Mesenchymal stem cell (in vitro differentiated cells and primary cell): Measurements from ENCODE around the gene CEP350.

Source experiments
- DNase-seq: peaks from one replicate; pipeline ENCODE4 v3.0.0-alpha.2; 2013
- H2AFZ ChIP-seq: one replicate; pipeline ENCODE4 v1.6.1; 2013; ENCODE audit warnings: low read depth, mild to moderate bottlenecking, control low read depth, inconsistent platforms, low read length, moderate library complexity
- H2AK5ac ChIP-seq: 2 replicates; pipeline ENCODE4 v1.6.1; 2013; ENCODE audit warnings: low read length, moderate library complexity, mild to moderate bottlenecking, inconsistent platforms; ENCODE audit not compliant: severe bottlenecking
- H2BK120ac ChIP-seq: one replicate; pipeline ENCODE4 v1.6.1; 2013; ENCODE audit warnings: low read depth, mild to moderate bottlenecking, inconsistent platforms, low read length, moderate library complexity
- H2BK12ac ChIP-seq, 2 experiments: one replicate each; pipeline ENCODE4 v1.6.1; 2013; ENCODE audit warnings: inconsistent platforms in 2 of 2, low read length in 2 of 2, mild to moderate bottlenecking in 2 of 2, moderate library complexity in 2 of 2, control low read depth in 1 of 2
- H2BK15ac ChIP-seq: one replicate; pipeline ENCODE4 v1.6.1; 2013; ENCODE audit warnings: mild to moderate bottlenecking, low read depth, inconsistent platforms; ENCODE audit not compliant: poor library complexity, severe bottlenecking
- H2BK5ac ChIP-seq: 2 replicates; pipeline ENCODE4 v1.6.1; 2013; ENCODE audit warnings: low read depth, mild to moderate bottlenecking, low read length, control low read depth, inconsistent platforms; ENCODE audit not compliant: poor library complexity, severe bottlenecking
- H3K14ac ChIP-seq, 2 experiments: one replicate each; pipeline ENCODE4 v1.6.1; 2013; ENCODE audit warnings: inconsistent platforms in 2 of 2, low read length in 2 of 2, control low read depth in 1 of 2, mild to moderate bottlenecking in 1 of 2, moderate library complexity in 1 of 2
- H3K18ac ChIP-seq, 2 experiments: one replicate each; pipeline ENCODE4 v1.6.1; 2013; ENCODE audit warnings: inconsistent platforms in 2 of 2, low read length in 2 of 2, control low read depth in 1 of 2, low read depth in 1 of 2, mild to moderate bottlenecking in 1 of 2
- H3K23ac ChIP-seq, 2 experiments: one replicate each; pipeline ENCODE4 v1.6.1; 2013; ENCODE audit warnings: inconsistent platforms in 2 of 2, low read length in 2 of 2, mild to moderate bottlenecking in 2 of 2, moderate library complexity in 2 of 2, control low read depth in 1 of 2
- H3K27ac ChIP-seq: 2 replicates; pipeline ENCODE4 v1.5.1; 2013; ENCODE audit warnings: mild to moderate bottlenecking, moderate library complexity, low read length, control low read depth, inconsistent platforms; ENCODE audit not compliant: poor library complexity, severe bottlenecking
- H3K27me3 ChIP-seq, 2 experiments: 2 replicates each; pipeline versions ENCODE4 v1.6.1 to v1.7.0; 2013; ENCODE audit warnings: low read length in 2 of 2, mild to moderate bottlenecking in 2 of 2, moderate library complexity in 2 of 2, control low read depth in 1 of 2, inconsistent platforms in 1 of 2; ENCODE audit not compliant: control insufficient read depth in 1 of 2, insufficient read depth in 1 of 2
- H3K36me3 ChIP-seq, 2 experiments: 2 replicates each; pipeline versions ENCODE4 v1.6.1 to v1.7.0; 2013; ENCODE audit warnings: low read length in 2 of 2, control low read depth in 1 of 2, inconsistent platforms in 1 of 2, low read depth in 1 of 2, mild to moderate bottlenecking in 1 of 2; ENCODE audit not compliant: insufficient read depth in 2 of 2, control insufficient read depth in 1 of 2
- H3K4ac ChIP-seq, 2 experiments: one replicate each; pipeline ENCODE4 v1.6.1; 2013; ENCODE audit warnings: inconsistent platforms in 2 of 2, low read length in 2 of 2, mild to moderate bottlenecking in 2 of 2, moderate library complexity in 2 of 2, control low read depth in 1 of 2, low read depth in 1 of 2
- H3K4me1 ChIP-seq: 2 replicates; pipeline ENCODE4 v1.6.1; 2013; ENCODE audit warnings: low read depth, low read length, control low read depth; ENCODE audit not compliant: control insufficient read depth, insufficient read depth
- H3K4me2 ChIP-seq: 2 replicates; pipeline ENCODE4 v1.6.1; 2013; ENCODE audit warnings: low read length, mild to moderate bottlenecking, inconsistent platforms; ENCODE audit not compliant: poor library complexity, severe bottlenecking
- H3K4me3 ChIP-seq, 2 experiments: 2 replicates each; pipeline versions ENCODE4 v1.5.1 to v1.7.0; 2013; ENCODE audit warnings: low read length in 2 of 2, mild to moderate bottlenecking in 2 of 2, control low read depth in 1 of 2, low read depth in 1 of 2; ENCODE audit not compliant: insufficient read depth in 1 of 2
- H3K79me1 ChIP-seq: replicated peaks from 2 replicates; pipeline ENCODE4 v1.6.1; 2013; ENCODE audit warnings: mild to moderate bottlenecking, control low read depth, low read length, inconsistent platforms; ENCODE audit not compliant: poor library complexity, severe bottlenecking
- H3K9ac ChIP-seq: 2 replicates; pipeline ENCODE4 v1.7.0; 2013; ENCODE audit warnings: mild to moderate bottlenecking, low read length, moderate library complexity
- H3K9me3 ChIP-seq: 2 replicates; pipeline ENCODE4 v1.7.0; 2013; ENCODE audit warnings: mild to moderate bottlenecking, low read length; ENCODE audit not compliant: control insufficient read depth
- H4K8ac ChIP-seq: one replicate; pipeline ENCODE4 v1.6.1; 2013; ENCODE audit warnings: inconsistent platforms, mild to moderate bottlenecking, low read length, moderate library complexity
- H4K91ac ChIP-seq: one replicate; pipeline ENCODE4 v1.6.1; 2013; ENCODE audit warnings: mild to moderate bottlenecking, low read length, inconsistent platforms
- whole genome bisulfite sequencing: methylation state at CpG from one replicate; pipeline ENCODE4 v1.1.7; 2013; ENCODE audit warnings: mixed read lengths; 5-methylcytosine and 5-hydroxymethylcytosine counted together

The CEP350 gene

GRCh38 chr1:179929955-179930798 lies 24.4 kb upstream of the CEP350 start:
- Histone ChIP-seq H3K4me2 (no peak overlapping the region), H3K23ac (no peak overlapping the region), H3K18ac (no peak overlapping the region), H3K27me3 (no peaks in the 10 kb centered on the region), H2AFZ (no peak overlapping the region), H3K27ac (no peak overlapping the region), H4K8ac (no peak overlapping the region), H3K4ac (no peak overlapping the region), H3K4me3 (no peak overlapping the region), H3K4me1 (no peaks in the 10 kb centered on the region), H2BK12ac (no peak overlapping the region), H3K9me3 (no peaks in the 10 kb centered on the region), H2BK120ac (no peak overlapping the region), H2AK5ac (no peak overlapping the region), H2BK15ac (no peak overlapping the region), H4K91ac (no peak overlapping the region), H3K9ac (no peak overlapping the region), H3K79me1 (no peaks in the 10 kb centered on the region), H3K14ac (no peak overlapping the region), H3K36me3 (no peaks in the 10 kb centered on the region), H2BK5ac (no peak overlapping the region)
- WGBS: 100% methylated on average over 1 of the region's 2 CpGs
- no peak for DNase-seq

- no peak overlapping the region for H4K8ac ChIP-seq
Measured at GRCh38 chr1:179930867-179931266, 23.7 kb upstream of the CEP350 start.

GRCh38 chr1:179933219-179933618 lies 21.4 kb upstream of the CEP350 start:
- H3K4ac ChIP-seq: no peak overlapping the region
- no peak overlapping the region for H3K14ac ChIP-seq
- H2BK5ac ChIP-seq: no peak overlapping the region
- H3K4me2 ChIP-seq: no peak overlapping the region
- H3K27me3 ChIP-seq: no peaks in the 10 kb centered on the region
- no peak overlapping the region for H2BK12ac ChIP-seq
- no peaks in the 10 kb centered on the region for H3K4me1 ChIP-seq
- no peak overlapping the region for H3K27ac ChIP-seq
- no peak overlapping the region for H4K91ac ChIP-seq
- H4K8ac ChIP-seq: no peak overlapping the region
- H3K4me3 ChIP-seq: no peak overlapping the region
- no peak overlapping the region for H3K23ac ChIP-seq
- H3K18ac ChIP-seq: no peak overlapping the region
- H3K79me1 ChIP-seq: no peaks in the 10 kb centered on the region
- WGBS: 84% methylated on average over 2 of the region's 2 CpGs
- DNase-seq: no peak
- no peak overlapping the region for H3K9ac ChIP-seq
- no peak overlapping the region for H2AK5ac ChIP-seq
- H2AFZ ChIP-seq: no peak overlapping the region
- H3K9me3 ChIP-seq: no peaks in the 10 kb centered on the region
- H2BK15ac ChIP-seq: no peak overlapping the region
- no peaks in the 10 kb centered on the region for H3K36me3 ChIP-seq
- no peak overlapping the region for H2BK120ac ChIP-seq

More at GRCh38 chr1:179930867-179931266, 23.7 kb upstream of the CEP350 start:
- Histone ChIP-seq H2AK5ac (no peak overlapping the region), H3K27me3 (no peaks in the 10 kb centered on the region), H3K18ac (no peak overlapping the region), H3K27ac (no peak overlapping the region), H2BK120ac (no peak overlapping the region), H3K9me3 (no peaks in the 10 kb centered on the region), H3K36me3 (no peaks in the 10 kb centered on the region), H3K4me3 (no peak overlapping the region), H3K9ac (no peak overlapping the region), H3K14ac (no peak overlapping the region), H2BK12ac (no peak overlapping the region), H2BK5ac (no peak overlapping the region), H2BK15ac (no peak overlapping the region), H3K23ac (no peak overlapping the region), H4K91ac (no peak overlapping the region), H3K4me2 (no peak overlapping the region), H3K4ac (no peak overlapping the region), H3K79me1 (no peaks in the 10 kb centered on the region), H3K4me1 (no peaks in the 10 kb centered on the region), H2AFZ (no peak overlapping the region)
- WGBS: 100% methylated on average over 2 of the region's 3 CpGs
- no peak for DNase-seq

- no peak overlapping the region for H2BK5ac ChIP-seq
- no peaks in the 10 kb centered on the region for H3K79me1 ChIP-seq
- H3K18ac ChIP-seq: no peak overlapping the region
- no peak overlapping the region for H2AK5ac ChIP-seq
- no peak overlapping the region for H4K91ac ChIP-seq
- no peak overlapping the region for H2BK12ac ChIP-seq
- H2BK120ac ChIP-seq: no peak overlapping the region
- H3K4me3 ChIP-seq: no peak overlapping the region
- DNase-seq: no peak
- H3K27me3 ChIP-seq: no peaks in the 10 kb centered on the region
- no peaks in the 10 kb centered on the region for H3K4me1 ChIP-seq
- H3K36me3 ChIP-seq: no peaks in the 10 kb centered on the region
- no peak overlapping the region for H4K8ac ChIP-seq
- no peak overlapping the region for H3K9ac ChIP-seq
- H3K4me2 ChIP-seq: no peak overlapping the region
- no peak overlapping the region for H3K23ac ChIP-seq
- no peak overlapping the region for H2AFZ ChIP-seq
- no peaks in the 10 kb centered on the region for H3K9me3 ChIP-seq
- H2BK15ac ChIP-seq: no peak overlapping the region
- 58% methylated on average over 1 of the region's 1 CpG for WGBS
- H3K27ac ChIP-seq: no peak overlapping the region
- H3K4ac ChIP-seq: no peak overlapping the region
- H3K14ac ChIP-seq: no peak overlapping the region
Measured at GRCh38 chr1:179935909-179936496, 18.6 kb upstream of the CEP350 start.
